GM23338 (cell line): ENCODE data around the gene FATE1. TPM values are rescaled to one million over a fixed set of nuclear protein-coding genes. Genes with fewer than 3 reads are reported as not detected.

Source experiments
- ATAC-seq: fragments of 200-7000 bp; cut with Tn5 transposase; 3 replicates; pipeline ENCODE4 v1.9.1; 2020
- DNase-seq: peaks from one replicate; pipeline ENCODE4 v3.0.0-alpha.2; 2015; ENCODE audit warnings: low spot score
- H2AFZ ChIP-seq: fragments of 200-600 bp; sonication (generic); 2 replicates; pipeline ENCODE4 v1.8.0; 2016; ENCODE audit warnings: antibody characterized with exemption, mild to moderate bottlenecking, moderate library complexity
- H3F3A ChIP-seq: fragments of 200-600 bp; sonication (generic); replicated peaks from 2 replicates; pipeline ENCODE4 v1.8.0; 2017; ENCODE audit warnings: antibody characterized with exemption, mixed run types, low read depth
- H3K27ac ChIP-seq: fragments of 200-600 bp; sonication (generic); 2 replicates; pipeline ENCODE4 v1.6.1; 2016; ENCODE audit warnings: low read depth
- H3K27me3 ChIP-seq: fragments of 200-600 bp; sonication (generic); 2 replicates; pipeline ENCODE4 v1.8.0; 2016; ENCODE audit warnings: mild to moderate bottlenecking, mixed run types, moderate library complexity; ENCODE audit not compliant: insufficient read depth
- H3K36me3 ChIP-seq: fragments of 200-600 bp; sonication (generic); 2 replicates; pipeline ENCODE4 v1.8.0; 2016; ENCODE audit warnings: mild to moderate bottlenecking; ENCODE audit not compliant: insufficient read depth
- H3K4me1 ChIP-seq: fragments of 200-600 bp; sonication (generic); 2 replicates; pipeline ENCODE4 v1.8.0; 2016; ENCODE audit warnings: mild to moderate bottlenecking, moderate library complexity; ENCODE audit not compliant: insufficient read depth
- H3K4me2 ChIP-seq: fragments of 200-600 bp; sonication (generic); 2 replicates; pipeline ENCODE4 v1.7.1; 2017; ENCODE audit warnings: mixed run types
- H3K4me3 ChIP-seq: fragments of 200-600 bp; sonication (generic); 2 replicates; pipeline ENCODE4 v1.6.1; 2016; ENCODE audit warnings: mixed run types
- H3K79me2 ChIP-seq: fragments of 200-600 bp; sonication (generic); replicated peaks from 2 replicates; pipeline ENCODE4 v1.8.0; 2017; ENCODE audit warnings: mild to moderate bottlenecking; ENCODE audit not compliant: insufficient read depth
- H3K9me2 ChIP-seq: fragments of 200-600 bp; sonication (generic); 2 replicates; pipeline ENCODE4 v1.8.0; 2017; ENCODE audit not compliant: insufficient read depth
- H4K20me1 ChIP-seq: fragments of 200-600 bp; sonication (generic); replicated peaks from 2 replicates; pipeline ENCODE4 v1.8.0; 2017; ENCODE audit warnings: mild to moderate bottlenecking; ENCODE audit not compliant: insufficient read depth
- H3K27ac Mint-ChIP-seq: 2 replicates; pipeline ENCODE4 v1.8.0; 2020; ENCODE audit warnings: inconsistent platforms, mild to moderate bottlenecking, moderate library complexity, mixed read lengths
- H3K27me3 Mint-ChIP-seq: 3 replicates; pipeline ENCODE4 v1.8.0; 2022; ENCODE audit warnings: low read depth, mild to moderate bottlenecking, moderate library complexity, mixed read lengths, inconsistent platforms; ENCODE audit not compliant: insufficient read depth, poor library complexity
- H3K36me3 Mint-ChIP-seq: 3 replicates; pipeline ENCODE4 v1.8.0; 2021; ENCODE audit warnings: low read depth, mild to moderate bottlenecking, inconsistent platforms, moderate library complexity, mixed read lengths
- H3K4me1 Mint-ChIP-seq: 3 replicates; pipeline ENCODE4 v1.8.0; 2020; ENCODE audit warnings: mild to moderate bottlenecking, inconsistent platforms, mixed read lengths
- H3K4me3 Mint-ChIP-seq: 3 replicates; pipeline ENCODE4 v1.8.0; 2021; ENCODE audit warnings: moderate library complexity, mild to moderate bottlenecking, inconsistent platforms, mixed read lengths
- H3K9me3 Mint-ChIP-seq: 3 replicates; pipeline ENCODE4 v1.8.0; 2020; ENCODE audit warnings: moderate library complexity, mild to moderate bottlenecking, inconsistent platforms, mixed read lengths
- CREB1 ChIP-seq: fragments of 250-450 bp; sonication (Bioruptor Pico); IDR thresholded peaks from 2 replicates; pipeline ENCODE4 v1.5.0; 2020; ENCODE audit warnings: low read depth, mild to moderate bottlenecking, moderate library complexity
- ETS1 ChIP-seq: IDR thresholded peaks from 2 replicates; pipeline ENCODE4 v1.6.1; 2016; ENCODE audit warnings: antibody characterized with exemption
- EZH2 ChIP-seq: fragments of 200-600 bp; sonication (generic); IDR thresholded peaks from one replicate; pipeline ENCODE4 v1.8.0; 2017; ENCODE audit warnings: antibody characterized with exemption, mild to moderate bottlenecking, low read depth; ENCODE audit not compliant: unreplicated experiment
- EZH2phosphoT487 ChIP-seq: fragments of 200-600 bp; sonication (generic); IDR thresholded peaks from one replicate; pipeline ENCODE4 v1.8.1; 2018; ENCODE audit warnings: antibody characterized with exemption; ENCODE audit not compliant: unreplicated experiment
- JUNB ChIP-seq: IDR thresholded peaks from one replicate; pipeline ENCODE4 v1.6.1; 2016; ENCODE audit warnings: antibody characterized with exemption; ENCODE audit not compliant: unreplicated experiment
- NANOG ChIP-seq: IDR thresholded peaks from 2 replicates; pipeline ENCODE4 v1.6.1; 2016; ENCODE audit warnings: antibody characterized with exemption, borderline replicate concordance
- POLR2AphosphoS5 ChIP-seq: IDR thresholded peaks from 2 replicates; pipeline ENCODE4 v1.6.1; 2016; ENCODE audit warnings: antibody characterized with exemption, low read depth
- STAT1 ChIP-seq: IDR thresholded peaks from one replicate; pipeline ENCODE4 v1.6.1; 2016; ENCODE audit warnings: antibody characterized with exemption; ENCODE audit not compliant: unreplicated experiment
- ZNF114 ChIP-seq: fragments of 250-450 bp; sonication (Bioruptor Pico); IDR thresholded peaks from 2 replicates; pipeline ENCODE4 v1.5.0; 2020; ENCODE audit warnings: mild to moderate bottlenecking, moderate library complexity
- ZNF331 ChIP-seq: fragments of 250-450 bp; sonication (Bioruptor Pico); IDR thresholded peaks from 2 replicates; pipeline ENCODE4 v1.5.0; 2020; ENCODE audit warnings: low read depth, mild to moderate bottlenecking, moderate library complexity
- ZNF462 ChIP-seq: fragments of 250-450 bp; sonication (Bioruptor Pico); IDR thresholded peaks from 2 replicates; pipeline ENCODE4 v1.5.0; 2020; ENCODE audit warnings: mild to moderate bottlenecking, moderate library complexity
- polyA plus RNA-seq: library from polyadenylated mRNA; unstranded; fragments of >200 nt; fragmentation: Nextera tagmentation; extraction: Ambion mirVana; gene quantifications from 2 replicates; pipeline ENCODE4 v1.2.1, GENCODE V29; 2016
- total RNA-seq: library from RNA; depleted of rRNA; stranded (reverse); fragments of >200 nt; shearing (Covaris generic); gene quantifications from 2 replicates; pipeline ENCODE4 v1.2.3, GENCODE V29; 2014
- TF ChIP-seq, protein P1 (sequence below): IDR thresholded peaks from one replicate; pipeline ENCODE4 v1.6.1; 2018; ENCODE audit warnings: antibody characterized with exemption; ENCODE audit not compliant: unreplicated experiment
- TF ChIP-seq, protein P2 (sequence below), 2 experiments: fragments of 200-600 bp in 1 of 2; sonication (generic) in 1 of 2; conservative IDR thresholded peaks; 2 replicates each; pipeline versions ENCODE4 v1.5.1 to v1.6.1; 2016 to 2017; ENCODE audit warnings: antibody characterized with exemption in 2 of 2, low read depth in 2 of 2, mild to moderate bottlenecking in 2 of 2, moderate library complexity in 1 of 2

FATE1 gene
- total and polyA plus RNA-seq, 2 experiments from 2014 or later, result 0.31 TPM; not detected in 1

DNA sequence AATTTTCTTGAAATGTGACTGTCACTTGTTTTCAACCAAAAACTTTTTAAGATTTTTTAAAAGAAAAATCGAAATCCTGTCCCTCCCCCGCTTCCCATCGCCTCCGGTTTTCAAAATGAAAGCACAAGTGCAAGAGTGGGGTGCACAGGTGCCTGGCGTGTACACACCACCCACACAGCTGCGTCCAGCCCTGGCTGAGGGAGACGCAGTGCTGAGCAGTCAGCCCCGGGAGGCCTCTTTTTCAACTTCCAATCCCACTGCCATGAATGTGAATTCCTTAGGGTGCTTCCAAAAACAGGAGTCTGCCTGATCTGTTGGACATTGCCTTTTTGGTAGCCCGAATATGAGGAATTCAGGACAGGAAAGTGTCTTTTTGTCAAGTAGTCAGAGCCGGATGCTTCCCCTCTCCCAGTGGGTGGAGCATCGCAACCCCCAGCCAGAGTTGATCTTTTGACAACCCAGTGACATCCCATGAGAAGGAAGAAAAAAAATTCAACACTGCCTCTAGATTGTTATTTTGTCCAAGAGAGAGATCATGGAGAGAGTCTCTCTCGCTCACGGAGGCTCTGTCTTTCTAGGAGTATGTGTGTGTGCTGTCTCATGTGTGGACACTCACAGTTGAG is 11.7 kb upstream of the FATE1 start:
- H3K4me2 ChIP-seq, result no peak overlapping the region
- no peaks in the 10 kb centered on the region for H3K36me3 Mint-ChIP-seq
- no peaks in the 10 kb centered on the region for H3K4me1 ChIP-seq
- no peak overlapping the region for H2AFZ ChIP-seq
- H3K4me3 ChIP-seq, result no peak overlapping the region
- H3K9me2 ChIP-seq, result no peaks in the 10 kb centered on the region
- H3K27ac ChIP-seq, result no peak overlapping the region
- no peak overlapping the region for H3K27ac Mint-ChIP-seq
- H3F3A ChIP-seq, result no peaks in the 10 kb centered on the region
- no peaks in the 10 kb centered on the region for H3K36me3 ChIP-seq
- no peaks in the 10 kb centered on the region for H3K27me3 ChIP-seq
- no peak overlapping the region for H3K4me3 Mint-ChIP-seq
- no peaks in the 10 kb centered on the region for H3K79me2 ChIP-seq
- H4K20me1 ChIP-seq, result no peaks in the 10 kb centered on the region
- DNase-seq, result no peak
- no peaks in the 10 kb centered on the region for H3K9me3 Mint-ChIP-seq
- ATAC-seq, result no peak
- TF ChIP-seq, protein P1, sequence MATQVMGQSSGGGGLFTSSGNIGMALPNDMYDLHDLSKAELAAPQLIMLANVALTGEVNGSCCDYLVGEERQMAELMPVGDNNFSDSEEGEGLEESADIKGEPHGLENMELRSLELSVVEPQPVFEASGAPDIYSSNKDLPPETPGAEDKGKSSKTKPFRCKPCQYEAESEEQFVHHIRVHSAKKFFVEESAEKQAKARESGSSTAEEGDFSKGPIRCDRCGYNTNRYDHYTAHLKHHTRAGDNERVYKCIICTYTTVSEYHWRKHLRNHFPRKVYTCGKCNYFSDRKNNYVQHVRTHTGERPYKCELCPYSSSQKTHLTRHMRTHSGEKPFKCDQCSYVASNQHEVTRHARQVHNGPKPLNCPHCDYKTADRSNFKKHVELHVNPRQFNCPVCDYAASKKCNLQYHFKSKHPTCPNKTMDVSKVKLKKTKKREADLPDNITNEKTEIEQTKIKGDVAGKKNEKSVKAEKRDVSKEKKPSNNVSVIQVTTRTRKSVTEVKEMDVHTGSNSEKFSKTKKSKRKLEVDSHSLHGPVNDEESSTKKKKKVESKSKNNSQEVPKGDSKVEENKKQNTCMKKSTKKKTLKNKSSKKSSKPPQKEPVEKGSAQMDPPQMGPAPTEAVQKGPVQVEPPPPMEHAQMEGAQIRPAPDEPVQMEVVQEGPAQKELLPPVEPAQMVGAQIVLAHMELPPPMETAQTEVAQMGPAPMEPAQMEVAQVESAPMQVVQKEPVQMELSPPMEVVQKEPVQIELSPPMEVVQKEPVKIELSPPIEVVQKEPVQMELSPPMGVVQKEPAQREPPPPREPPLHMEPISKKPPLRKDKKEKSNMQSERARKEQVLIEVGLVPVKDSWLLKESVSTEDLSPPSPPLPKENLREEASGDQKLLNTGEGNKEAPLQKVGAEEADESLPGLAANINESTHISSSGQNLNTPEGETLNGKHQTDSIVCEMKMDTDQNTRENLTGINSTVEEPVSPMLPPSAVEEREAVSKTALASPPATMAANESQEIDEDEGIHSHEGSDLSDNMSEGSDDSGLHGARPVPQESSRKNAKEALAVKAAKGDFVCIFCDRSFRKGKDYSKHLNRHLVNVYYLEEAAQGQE, result no peak
- TF ChIP-seq STAT1, result no peak
- TF ChIP-seq ZNF331, result no peak
- no peak for TF ChIP-seq NANOG
- no peak for TF ChIP-seq POLR2AphosphoS5
- no peak for TF ChIP-seq EZH2
- no peak for TF ChIP-seq JUNB
- TF ChIP-seq, protein P2, sequence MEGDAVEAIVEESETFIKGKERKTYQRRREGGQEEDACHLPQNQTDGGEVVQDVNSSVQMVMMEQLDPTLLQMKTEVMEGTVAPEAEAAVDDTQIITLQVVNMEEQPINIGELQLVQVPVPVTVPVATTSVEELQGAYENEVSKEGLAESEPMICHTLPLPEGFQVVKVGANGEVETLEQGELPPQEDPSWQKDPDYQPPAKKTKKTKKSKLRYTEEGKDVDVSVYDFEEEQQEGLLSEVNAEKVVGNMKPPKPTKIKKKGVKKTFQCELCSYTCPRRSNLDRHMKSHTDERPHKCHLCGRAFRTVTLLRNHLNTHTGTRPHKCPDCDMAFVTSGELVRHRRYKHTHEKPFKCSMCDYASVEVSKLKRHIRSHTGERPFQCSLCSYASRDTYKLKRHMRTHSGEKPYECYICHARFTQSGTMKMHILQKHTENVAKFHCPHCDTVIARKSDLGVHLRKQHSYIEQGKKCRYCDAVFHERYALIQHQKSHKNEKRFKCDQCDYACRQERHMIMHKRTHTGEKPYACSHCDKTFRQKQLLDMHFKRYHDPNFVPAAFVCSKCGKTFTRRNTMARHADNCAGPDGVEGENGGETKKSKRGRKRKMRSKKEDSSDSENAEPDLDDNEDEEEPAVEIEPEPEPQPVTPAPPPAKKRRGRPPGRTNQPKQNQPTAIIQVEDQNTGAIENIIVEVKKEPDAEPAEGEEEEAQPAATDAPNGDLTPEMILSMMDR (conservative IDR thresholded peaks at IDR 0.05; ENCODE audit: low read depth in 2 of 2), result no peak
- no peak for TF ChIP-seq ZNF114 (CRISPR knock-in tag)
- no peak for TF ChIP-seq CREB1 (CRISPR knock-in tag)
- TF ChIP-seq ETS1, result no peak
- TF ChIP-seq EZH2phosphoT487, result no peak
- TF ChIP-seq ZNF462 (CRISPR knock-in tag), result no peak
- peaks cover 1% of the 10 kb centered on the region for H3K27me3 Mint-ChIP-seq
- peaks cover 4% of the 10 kb centered on the region; the same call in 2 of the 3 replicates for H3K4me1 Mint-ChIP-seq
